ENCODE measurements around the gene FAM107B.

FAM107B gene

GRCh38 chr10:14529351-14529750 is 245.3 kb downstream of the FAM107B start:
- no peak for ATAC-seq

GRCh38 chr10:14528450-14528849 is 246.2 kb downstream of the FAM107B start:
- peak; percentile 27 to 62 for ATAC-seq

GRCh38 chr10:14527915-14528314 is 246.8 kb downstream of the FAM107B start:
- no peak for ATAC-seq

GRCh38 chr10:14527134-14527844 is 247.4 kb downstream of the FAM107B start:
- peak; percentile 57 for ATAC-seq

- ATAC-seq = no peak
Measured at GRCh38 chr10:14526326-14526725, 248.4 kb downstream of the FAM107B start.

GRCh38 chr10:14524691-14525324 is 249.9 kb downstream of the FAM107B start:
- no peak for ATAC-seq

- ATAC-seq = no peak
Measured at GRCh38 chr10:14523286-14523685, 251.4 kb downstream of the FAM107B start.

GRCh38 chr10:14519785-14520184 is 254.9 kb downstream of the FAM107B start:
- no peak for ATAC-seq

- no peak for ATAC-seq
Measured at GRCh38 chr10:14518149-14518548, 256.5 kb downstream of the FAM107B start.

- no peak for ATAC-seq
Measured at GRCh38 chr10:14513123-14513522, 261.6 kb downstream of the FAM107B start.

GRCh38 chr10:14510346-14510745 is 264.4 kb downstream of the FAM107B start:
- ATAC-seq = no peak

- ATAC-seq = no peak
Measured at GRCh38 chr10:14508725-14509124, 266.0 kb downstream of the FAM107B start.

GRCh38 chr10:14507781-14508180 is 266.9 kb downstream of the FAM107B start:
- ATAC-seq = no peak

- ATAC-seq = peak in 1 of 2 donors; percentile 40
Measured at GRCh38 chr10:14507176-14507575, 267.5 kb downstream of the FAM107B start.

- ATAC-seq = no peak
Measured at GRCh38 chr10:14502431-14502830, 272.3 kb downstream of the FAM107B start.

GRCh38 chr10:14500172-14500765 is 274.4 kb downstream of the FAM107B start:
- no peak for ATAC-seq

- no peak for ATAC-seq
Measured at GRCh38 chr10:14499601-14499904, 275.1 kb downstream of the FAM107B start.

- no peak for ATAC-seq
Measured at GRCh38 chr10:14498326-14498725, 276.4 kb downstream of the FAM107B start.

- ATAC-seq = no peak
Measured at GRCh38 chr10:14491811-14492210, 282.9 kb downstream of the FAM107B start.

- ATAC-seq = no peak
Measured at GRCh38 chr10:14489522-14490177, 285.0 kb downstream of the FAM107B start.

GRCh38 chr10:14487488-14487883 is 287.2 kb downstream of the FAM107B start:
- no peak for ATAC-seq

GRCh38 chr10:14486777-14487487 is 287.8 kb downstream of the FAM107B start:
- ATAC-seq = no peak

GRCh38 chr10:14485986-14486385 is 288.7 kb downstream of the FAM107B start:
- no peak for ATAC-seq
